ENCODE data around the gene GUCY1B1.

GUCY1B1 gene

GRCh38 chr4:155758481-155759371 is at the start of gene GUCY1B1:
TSS of gene GUCY1B1 (plus strand) at chr4:155759021. CDS start at chr4:155759141, 120 bp downstream.
- DNase-seq (ENCODE audit: low read depth), result peak; percentile 66

- no peak for DNase-seq (ENCODE audit: low read depth)
Measured at GRCh38 chr4:155709918-155710317, 48.9 kb upstream of the GUCY1B1 start.

GRCh38 chr4:155711556-155711955 is 47.3 kb upstream of the GUCY1B1 start:
- no peak for DNase-seq (ENCODE audit: low read depth)

- no peak for DNase-seq (ENCODE audit: low read depth)
Measured at GRCh38 chr4:155712846-155713245, 46.0 kb upstream of the GUCY1B1 start.

GRCh38 chr4:155713911-155714310 is 44.9 kb upstream of the GUCY1B1 start:
- DNase-seq (ENCODE audit: low read depth), result no peak

- no peak for DNase-seq (ENCODE audit: low read depth)
Measured at GRCh38 chr4:155722336-155722735, 36.5 kb upstream of the GUCY1B1 start.

- no peak for DNase-seq (ENCODE audit: low read depth)
Measured at GRCh38 chr4:155722816-155723499, 35.9 kb upstream of the GUCY1B1 start.

GRCh38 chr4:155724731-155725130 is 34.1 kb upstream of the GUCY1B1 start:
- no peak for DNase-seq (ENCODE audit: low read depth)

- DNase-seq (ENCODE audit: low read depth), result no peak
Measured at GRCh38 chr4:155734065-155734464, 24.8 kb upstream of the GUCY1B1 start.

GRCh38 chr4:155734951-155735350 is 23.9 kb upstream of the GUCY1B1 start:
- no peak for DNase-seq (ENCODE audit: low read depth)

- no peak for DNase-seq (ENCODE audit: low read depth)
Measured at GRCh38 chr4:155735496-155735895, 23.3 kb upstream of the GUCY1B1 start.

- DNase-seq (ENCODE audit: low read depth), result no peak
Measured at GRCh38 chr4:155738548-155738947, 20.3 kb upstream of the GUCY1B1 start.

- no peak for DNase-seq (ENCODE audit: low read depth)
Measured at GRCh38 chr4:155741546-155741945, 17.3 kb upstream of the GUCY1B1 start.

GRCh38 chr4:155742310-155743015 is 16.4 kb upstream of the GUCY1B1 start:
- DNase-seq (ENCODE audit: low read depth), result no peak

- no peak for DNase-seq (ENCODE audit: low read depth)
Measured at GRCh38 chr4:155745984-155746383, 12.8 kb upstream of the GUCY1B1 start.

- DNase-seq (ENCODE audit: low read depth), result no peak
Measured at GRCh38 chr4:155748039-155748438, 10.8 kb upstream of the GUCY1B1 start.

GRCh38 chr4:155749041-155749440 is 9.8 kb upstream of the GUCY1B1 start:
- DNase-seq (ENCODE audit: low read depth), result no peak

- no peak for DNase-seq (ENCODE audit: low read depth)
Measured at GRCh38 chr4:155751569-155751968, 7.3 kb upstream of the GUCY1B1 start.

GRCh38 chr4:155757745-155758265 is 1.0 kb upstream of the GUCY1B1 start:
- DNase-seq (ENCODE audit: low read depth), result no peak

- DNase-seq (ENCODE audit: low read depth), result peak; percentile 1
Measured at GRCh38 chr4:155759372-155760252, 791 bp downstream of the GUCY1B1 start.

GRCh38 chr4:155761047-155761446 is 2.2 kb downstream of the GUCY1B1 start:
- no peak for DNase-seq (ENCODE audit: low read depth)

Measured in stimulated activated CD8-positive, alpha-beta memory T cell treated with anti-CD3 and anti-CD28 coated beads, Interleukin-4, amount 100 ng/mL, for 24 hours (primary cell).